Measurements from ENCODE around the gene AGBL4.

DNA sequence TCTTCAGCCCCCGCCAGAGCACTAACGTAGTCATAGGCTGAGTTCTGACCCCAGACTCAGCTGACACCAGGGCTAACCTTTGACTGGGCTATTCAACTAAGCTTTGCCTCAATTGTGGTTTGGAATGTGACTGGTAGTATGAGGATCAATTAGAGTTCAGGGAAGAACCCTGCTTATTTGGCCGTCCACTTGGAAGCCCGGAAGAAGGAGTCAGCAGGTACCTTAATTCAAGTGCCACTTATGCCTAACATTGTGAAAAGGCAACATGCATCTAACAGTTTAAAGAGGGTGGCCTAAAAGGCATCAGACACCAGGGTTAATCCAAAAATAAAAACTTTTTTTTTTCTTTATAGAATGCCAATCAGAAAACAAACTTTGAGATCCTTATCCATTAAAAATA lies 1339.4 kb downstream of the AGBL4 start:
- TF ChIP-seq RFX5 (IDR thresholded peaks at IDR 0.05; ENCODE audit: low read depth, low read length) (no peak), POLR2A (IDR thresholded peaks at IDR 0.05; ENCODE audit: low read depth, low read length) (no peak), CEBPB (IDR thresholded peaks at IDR 0.05; ENCODE audit: low read depth, low read length) (no peak), MAFK (IDR thresholded peaks at IDR 0.05; ENCODE audit: low read depth, low read length) (no peak)
- TF ChIP-seq, protein P1, sequence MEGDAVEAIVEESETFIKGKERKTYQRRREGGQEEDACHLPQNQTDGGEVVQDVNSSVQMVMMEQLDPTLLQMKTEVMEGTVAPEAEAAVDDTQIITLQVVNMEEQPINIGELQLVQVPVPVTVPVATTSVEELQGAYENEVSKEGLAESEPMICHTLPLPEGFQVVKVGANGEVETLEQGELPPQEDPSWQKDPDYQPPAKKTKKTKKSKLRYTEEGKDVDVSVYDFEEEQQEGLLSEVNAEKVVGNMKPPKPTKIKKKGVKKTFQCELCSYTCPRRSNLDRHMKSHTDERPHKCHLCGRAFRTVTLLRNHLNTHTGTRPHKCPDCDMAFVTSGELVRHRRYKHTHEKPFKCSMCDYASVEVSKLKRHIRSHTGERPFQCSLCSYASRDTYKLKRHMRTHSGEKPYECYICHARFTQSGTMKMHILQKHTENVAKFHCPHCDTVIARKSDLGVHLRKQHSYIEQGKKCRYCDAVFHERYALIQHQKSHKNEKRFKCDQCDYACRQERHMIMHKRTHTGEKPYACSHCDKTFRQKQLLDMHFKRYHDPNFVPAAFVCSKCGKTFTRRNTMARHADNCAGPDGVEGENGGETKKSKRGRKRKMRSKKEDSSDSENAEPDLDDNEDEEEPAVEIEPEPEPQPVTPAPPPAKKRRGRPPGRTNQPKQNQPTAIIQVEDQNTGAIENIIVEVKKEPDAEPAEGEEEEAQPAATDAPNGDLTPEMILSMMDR (conservative IDR thresholded peaks at IDR 0.05; ENCODE audit: low read depth, low read length): no peak
